Middle frontal gyrus (tissue), 1 donor: ENCODE results near the gene SPC25.
"Not testable (repeated sequence)": the region's sequence is repeated elsewhere in the genome, so short reads cannot be mapped to it uniquely, and the experiment has no call there.

ENCODE experiments used
- DNase-seq: peaks from one replicate; pipeline ENCODE4 v3.0.0-alpha.2; 2015; ENCODE audit warnings: low spot score; ENCODE audit errors: extremely low spot score

SPC25 gene, protein sequence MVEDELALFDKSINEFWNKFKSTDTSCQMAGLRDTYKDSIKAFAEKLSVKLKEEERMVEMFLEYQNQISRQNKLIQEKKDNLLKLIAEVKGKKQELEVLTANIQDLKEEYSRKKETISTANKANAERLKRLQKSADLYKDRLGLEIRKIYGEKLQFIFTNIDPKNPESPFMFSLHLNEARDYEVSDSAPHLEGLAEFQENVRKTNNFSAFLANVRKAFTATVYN

DNA sequence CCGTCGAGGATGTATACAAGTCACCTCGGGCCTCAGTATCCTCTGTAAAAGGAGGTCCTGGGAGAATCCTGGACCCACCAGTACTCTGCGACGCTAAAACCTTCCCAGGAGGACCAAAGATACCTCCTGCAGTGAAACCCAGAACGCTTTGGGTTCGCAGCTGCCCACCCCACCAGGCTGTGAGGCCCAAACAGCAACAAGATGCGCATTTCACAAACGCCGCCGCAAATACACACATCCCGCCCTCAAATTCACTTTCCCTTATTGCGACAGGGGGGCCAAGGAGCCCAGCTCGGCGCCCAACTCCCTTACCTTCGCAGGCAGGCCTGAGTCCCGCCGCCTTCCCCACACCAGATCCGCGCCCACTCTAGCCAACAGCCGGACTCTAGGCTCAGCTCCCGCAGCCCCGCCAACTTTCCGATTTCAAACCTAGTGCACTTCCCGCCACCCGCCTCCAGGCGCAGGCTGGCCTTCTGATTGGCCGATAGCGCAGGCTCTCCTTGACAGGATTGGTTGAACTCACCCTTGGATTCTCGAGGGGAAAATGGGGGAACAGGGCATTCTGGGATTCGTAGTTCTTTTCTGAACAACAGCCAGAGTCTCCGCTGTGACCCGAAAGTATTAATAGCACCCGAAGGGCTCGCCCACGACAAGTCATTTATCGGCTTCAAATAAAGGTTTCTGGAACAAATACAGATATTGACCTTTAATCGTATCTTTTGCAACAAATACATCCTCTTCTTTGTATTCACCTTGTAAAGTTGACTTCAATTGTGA is at the start of gene SPC25:
SPC25 (minus strand) TSS at position 425 of the 777 bp plus-strand sequence. CDS start 911 bp downstream, outside the sequence.
- DNase-seq: peak; percentile 72

DNA sequence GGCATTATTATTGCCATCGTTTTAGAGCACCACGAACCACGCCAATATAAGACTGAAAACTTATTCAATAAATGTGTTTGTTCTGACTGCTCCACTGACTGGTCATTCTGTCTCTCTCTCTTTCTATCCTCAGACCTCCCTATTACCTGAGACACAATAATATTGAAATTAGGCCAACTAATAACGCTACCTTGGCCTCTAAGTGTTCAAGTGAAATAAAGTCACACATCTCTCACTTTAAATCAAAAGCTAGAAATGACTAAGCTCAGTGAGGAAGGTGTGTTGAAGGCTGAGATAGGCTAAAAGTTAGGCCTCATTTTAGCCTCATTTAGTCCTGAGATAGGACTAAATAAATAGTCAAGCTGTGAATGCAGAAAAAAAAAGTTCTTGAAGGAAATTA is 49.7 kb upstream of the SPC25 start:
- no peak for DNase-seq

DNA sequence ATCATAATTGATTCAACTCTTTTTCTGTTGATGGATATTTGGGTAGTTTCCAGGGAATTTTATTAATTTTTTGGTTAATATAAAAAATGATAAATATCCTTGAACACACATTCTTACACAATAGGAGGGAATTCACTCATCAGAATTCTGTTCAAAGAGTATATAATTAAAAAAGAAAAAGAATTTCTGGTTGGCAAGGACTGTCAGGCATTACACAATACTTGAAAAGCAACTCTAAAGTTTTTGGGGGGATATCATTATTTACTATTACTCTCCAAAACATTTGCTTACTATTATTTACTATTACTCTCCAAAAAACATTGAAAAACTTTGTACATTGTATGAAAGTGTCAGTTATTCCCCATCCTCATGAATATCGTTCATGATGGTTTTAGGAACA is 48.8 kb upstream of the SPC25 start:
- DNase-seq: no peak

DNA sequence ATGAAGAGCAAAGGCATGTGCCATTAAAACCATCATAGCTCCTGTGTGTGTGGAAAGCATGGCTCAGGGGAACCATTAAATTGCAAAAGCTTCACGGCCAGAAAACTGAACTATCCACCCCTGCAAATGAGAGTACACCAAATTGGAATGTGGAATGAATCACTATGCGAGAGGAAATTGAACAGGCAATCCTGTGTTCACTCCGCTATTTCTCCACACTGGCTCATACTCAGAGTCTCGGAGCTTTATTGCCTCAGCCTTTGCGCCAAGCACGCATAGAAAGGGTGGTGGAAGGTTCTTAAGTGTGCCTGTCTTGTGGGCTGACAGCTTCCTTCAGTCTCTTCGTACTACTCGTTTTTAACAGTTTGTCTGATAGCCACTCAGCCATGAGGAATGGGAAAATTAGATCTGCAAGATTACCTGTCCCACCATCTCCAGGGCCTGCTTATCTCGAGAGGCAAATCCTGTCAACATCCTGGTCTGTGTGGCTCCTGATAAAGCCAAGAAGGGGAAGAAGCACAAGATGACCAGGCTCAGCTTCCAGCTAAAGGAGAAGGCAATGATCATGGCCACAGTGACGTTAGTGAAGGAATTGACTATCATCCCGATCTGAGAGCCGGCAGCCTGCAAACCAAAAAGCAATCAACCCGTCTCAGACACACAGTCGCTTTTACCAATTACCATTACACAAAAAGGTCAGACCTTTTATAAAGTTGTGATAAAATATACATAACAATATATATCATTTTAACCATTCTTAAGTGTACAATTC is 45.8 kb upstream of the SPC25 start:
- no peak for DNase-seq

DNA sequence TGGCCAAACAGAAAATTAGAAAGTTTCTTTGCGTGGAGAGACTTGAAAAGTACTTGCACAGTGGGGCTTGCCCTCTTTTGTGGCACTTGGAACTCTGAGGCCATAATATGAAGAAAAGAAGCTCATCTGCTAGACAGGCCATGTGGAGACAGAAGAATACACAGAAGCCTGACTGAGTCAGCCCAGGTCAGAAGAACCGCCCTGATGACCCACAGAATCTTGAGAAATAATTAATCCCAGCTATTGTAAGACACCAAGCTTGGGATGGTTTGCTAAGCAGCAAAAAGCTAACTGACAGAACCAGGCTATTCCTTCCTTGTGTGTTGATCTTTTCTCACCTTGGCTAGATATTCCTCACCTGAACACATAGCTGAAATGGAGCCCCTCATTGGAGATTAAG is 44.6 kb upstream of the SPC25 start:
- DNase-seq: no peak

DNA sequence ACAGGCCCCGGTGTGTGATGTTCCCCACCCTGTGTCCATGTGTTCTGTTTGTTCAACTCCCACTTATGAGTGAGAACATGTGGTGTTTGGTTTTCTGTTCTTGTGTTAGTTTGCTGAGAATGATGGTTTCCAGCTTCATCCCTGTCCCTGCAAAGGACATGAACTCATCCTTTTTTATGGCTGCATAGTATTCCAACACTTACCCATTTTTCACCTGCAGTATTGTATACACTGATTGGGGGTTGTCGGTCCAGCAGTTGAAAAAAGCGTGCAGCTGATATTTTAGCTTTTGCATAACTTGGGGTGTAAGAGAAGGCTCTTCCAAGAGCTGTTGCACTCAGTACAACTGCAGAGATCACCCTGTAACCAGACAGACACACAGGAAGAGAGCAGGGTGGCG is 41.9 kb upstream of the SPC25 start:
- not testable (repeated sequence) for DNase-seq

DNA sequence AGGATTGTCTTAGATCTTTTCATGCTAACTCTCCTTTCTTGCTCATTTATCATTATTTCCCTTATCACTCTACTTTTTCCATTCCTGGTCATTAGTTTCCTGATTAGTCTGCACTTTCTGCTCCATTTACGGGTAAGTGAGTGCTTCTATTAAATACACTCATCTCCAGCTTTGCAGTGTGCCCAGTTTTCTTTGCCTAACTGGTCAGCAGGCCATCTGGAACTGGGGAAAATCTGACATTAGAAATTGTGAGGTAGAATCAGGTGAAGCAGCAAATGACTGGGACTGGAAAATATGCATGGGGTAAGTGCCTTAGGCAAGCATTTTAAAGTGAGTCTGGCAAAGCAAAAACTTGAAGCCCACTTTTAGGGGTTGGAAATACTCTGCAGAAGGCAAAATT is 40.0 kb upstream of the SPC25 start:
- no peak for DNase-seq

DNA sequence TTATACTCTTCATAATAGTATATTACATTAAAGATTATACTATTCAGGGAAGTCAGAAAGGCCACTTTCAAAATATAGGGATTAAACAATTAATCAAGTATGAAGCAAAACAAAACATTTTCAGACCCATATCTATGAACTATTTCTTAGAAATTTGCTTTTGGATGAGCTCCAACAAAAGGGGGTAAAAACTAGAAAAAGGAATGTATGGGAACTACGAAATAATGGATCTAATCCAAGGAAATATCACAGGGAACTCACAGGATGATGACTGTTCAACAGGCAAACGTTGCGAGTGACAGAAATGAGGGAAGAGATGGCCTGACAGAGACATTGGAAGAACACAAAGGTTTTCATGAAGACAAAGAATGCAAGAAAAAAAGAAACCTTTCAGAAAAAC is 38.8 kb upstream of the SPC25 start:
- no peak for DNase-seq

DNA sequence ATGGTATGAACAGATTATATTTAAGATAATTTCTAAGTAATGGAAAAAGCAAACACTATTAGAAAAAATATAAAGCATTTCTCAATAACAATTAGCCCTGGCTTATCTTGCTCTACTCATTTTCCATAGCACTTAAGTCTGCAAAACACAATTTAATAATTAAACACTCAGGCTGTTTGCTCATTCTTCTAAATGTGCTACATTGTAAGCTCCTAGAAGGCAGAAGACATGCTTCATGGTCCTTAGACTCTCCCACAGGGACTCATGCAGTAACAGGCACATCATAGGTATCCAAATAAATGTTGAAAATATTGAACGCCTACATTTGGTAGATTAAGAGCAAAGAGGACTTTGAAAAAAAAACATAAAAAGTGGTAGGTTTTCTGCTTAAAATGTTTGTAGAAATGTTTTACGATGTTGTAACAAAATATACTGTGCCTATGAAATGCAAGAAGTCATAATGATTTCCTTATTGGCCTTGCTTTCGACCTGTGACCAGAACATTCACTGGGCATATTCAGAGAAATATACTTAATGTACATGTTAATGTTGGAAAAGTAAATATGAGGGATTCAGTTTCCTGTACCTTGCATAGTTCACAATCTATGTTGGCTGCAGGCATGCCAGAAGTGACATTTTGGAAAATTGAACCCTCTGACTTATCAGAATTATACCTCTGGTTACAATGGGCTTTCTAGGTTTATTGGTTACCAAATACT is 38.0 kb upstream of the SPC25 start:
- no peak for DNase-seq

DNA sequence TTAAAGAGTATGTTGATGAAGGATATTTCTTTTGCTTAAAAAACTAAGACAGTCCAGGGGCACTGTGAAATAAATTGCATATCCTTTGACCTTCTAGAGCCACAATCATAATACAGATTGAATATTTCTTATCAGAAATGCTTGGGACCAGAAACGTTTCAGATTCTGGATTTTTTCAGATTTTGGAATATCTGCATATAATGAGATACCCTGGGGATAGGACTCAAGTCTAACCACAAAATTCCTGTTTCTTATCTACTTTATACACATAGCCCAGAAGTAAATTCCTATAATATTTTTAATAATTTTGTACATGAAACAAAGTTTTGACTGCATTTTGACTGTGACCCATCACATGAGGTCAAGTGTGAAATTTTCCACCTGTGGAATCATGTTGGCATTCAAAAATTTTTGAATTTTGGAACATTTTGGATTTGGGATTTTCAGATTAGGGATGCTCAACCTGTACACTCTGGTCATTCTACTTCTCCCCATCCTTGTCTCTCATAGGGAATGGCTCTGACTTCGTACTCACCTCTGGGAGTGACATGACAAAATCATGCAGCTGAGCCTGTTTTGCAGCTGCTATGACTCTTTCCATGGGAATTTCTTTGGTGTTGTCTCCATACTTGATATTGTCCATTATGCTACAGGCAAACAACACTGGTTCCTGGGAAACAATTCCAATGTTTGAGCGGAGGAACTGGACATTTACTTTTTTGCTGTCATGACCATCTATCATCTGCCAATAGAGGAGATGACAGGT is 36.6 kb upstream of the SPC25 start:
- DNase-seq: no peak

DNA sequence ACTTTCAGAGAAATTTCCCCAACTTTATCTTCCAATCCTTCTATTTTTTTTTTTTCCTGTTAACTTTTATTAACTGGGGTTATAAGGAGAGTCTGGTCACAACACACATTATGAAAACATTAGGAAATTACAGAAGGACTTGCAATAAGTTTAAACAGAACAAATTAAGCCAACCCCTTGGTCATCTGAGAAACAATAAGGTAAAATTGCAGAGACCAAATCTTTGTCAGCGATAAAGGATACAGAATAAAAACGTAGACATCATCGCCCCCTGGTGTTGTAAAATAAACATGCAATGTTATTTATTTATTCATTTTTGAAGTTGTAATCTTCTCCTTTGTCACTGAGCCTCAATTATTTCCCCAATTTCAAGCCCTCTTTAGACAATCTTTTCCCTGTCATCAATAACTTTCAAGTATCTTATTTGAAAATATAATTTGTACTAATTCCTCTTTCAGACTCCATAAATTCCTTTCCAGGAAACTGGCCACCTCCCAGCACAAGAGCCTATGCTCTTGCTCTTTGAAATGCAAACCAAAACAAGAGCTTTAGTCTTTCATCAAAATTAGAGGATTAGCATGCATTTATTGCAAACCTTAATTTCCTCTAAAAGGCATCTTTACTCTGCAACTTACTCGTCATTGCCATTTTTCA is 30.4 kb upstream of the SPC25 start:
- DNase-seq: no peak

DNA sequence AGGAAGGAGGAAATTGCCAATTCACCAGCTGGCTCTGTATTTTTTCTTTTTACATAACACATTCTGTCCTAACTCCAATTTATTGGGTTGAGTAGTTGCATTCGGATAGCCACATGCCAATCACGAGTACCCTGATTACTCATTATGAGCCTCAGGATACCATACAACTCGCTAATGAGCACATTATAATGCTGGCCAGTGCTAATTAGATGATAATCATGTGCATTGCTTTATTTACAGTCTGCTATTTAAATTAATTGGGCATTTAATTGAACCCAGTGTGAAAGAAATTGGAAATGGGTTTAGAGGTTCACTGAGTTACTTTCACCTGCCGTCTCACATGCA is 26.1 kb upstream of the SPC25 start:
- no peak for DNase-seq

DNA sequence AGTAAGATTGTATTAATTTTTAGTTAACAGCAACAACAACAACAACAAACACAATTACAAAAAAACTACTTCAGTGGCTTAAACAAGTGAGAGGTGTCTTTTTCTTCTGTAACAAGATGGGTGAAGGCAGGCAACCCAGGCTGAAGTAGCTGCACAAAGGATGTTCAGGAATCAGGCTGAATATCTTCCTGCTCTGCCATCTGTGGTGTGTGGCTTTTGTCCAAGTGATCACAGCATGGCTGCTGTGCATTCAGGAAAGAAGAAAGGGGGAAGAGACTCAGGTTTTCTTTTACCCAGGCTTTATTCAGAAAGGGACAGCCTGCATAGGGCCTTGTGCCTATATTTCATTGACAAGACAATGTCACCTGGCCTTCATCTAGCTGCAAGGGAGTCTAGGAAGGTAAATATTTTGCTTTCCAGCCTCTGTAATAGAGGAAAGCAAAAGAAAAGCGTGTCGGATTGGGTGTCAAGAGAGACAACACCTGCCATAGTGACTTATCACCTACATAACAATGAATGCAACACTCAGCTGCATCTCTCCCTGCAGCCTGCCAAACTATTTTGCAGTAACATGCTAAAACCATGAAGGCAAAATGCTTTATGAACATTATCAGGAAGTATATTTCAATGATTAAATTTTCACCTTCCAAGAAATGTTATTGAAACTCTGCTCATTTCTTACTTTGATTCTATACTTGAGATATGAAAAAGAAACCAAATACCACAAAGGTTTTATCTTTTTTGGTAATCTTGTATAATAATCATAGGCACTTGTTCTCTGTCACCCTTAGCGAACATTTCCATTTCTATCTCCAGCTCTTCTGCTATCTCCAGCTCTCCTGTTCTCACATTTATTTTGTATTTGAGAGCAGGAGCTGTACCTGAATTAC is 25.5 kb upstream of the SPC25 start:
- DNase-seq: no peak

DNA sequence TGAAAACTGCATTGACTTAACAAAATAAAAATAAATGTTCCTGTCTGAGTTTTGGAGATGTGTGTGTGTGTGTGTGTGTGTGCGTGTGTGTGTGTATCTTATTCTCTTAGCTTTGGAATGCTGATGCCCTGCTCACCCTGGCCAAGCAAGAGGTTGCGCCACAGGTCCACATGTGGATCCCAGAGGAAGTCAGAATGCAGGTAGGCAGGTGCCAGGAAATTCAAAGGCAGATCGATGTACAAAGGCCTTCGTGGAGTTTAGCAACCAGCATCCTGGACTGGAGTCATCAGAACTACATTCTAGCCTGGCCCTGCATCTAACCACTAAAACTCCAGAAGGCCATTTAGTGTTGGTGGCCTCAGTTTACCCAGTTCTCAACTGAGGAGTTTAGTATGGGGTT is 23.3 kb upstream of the SPC25 start:
- no peak for DNase-seq

DNA sequence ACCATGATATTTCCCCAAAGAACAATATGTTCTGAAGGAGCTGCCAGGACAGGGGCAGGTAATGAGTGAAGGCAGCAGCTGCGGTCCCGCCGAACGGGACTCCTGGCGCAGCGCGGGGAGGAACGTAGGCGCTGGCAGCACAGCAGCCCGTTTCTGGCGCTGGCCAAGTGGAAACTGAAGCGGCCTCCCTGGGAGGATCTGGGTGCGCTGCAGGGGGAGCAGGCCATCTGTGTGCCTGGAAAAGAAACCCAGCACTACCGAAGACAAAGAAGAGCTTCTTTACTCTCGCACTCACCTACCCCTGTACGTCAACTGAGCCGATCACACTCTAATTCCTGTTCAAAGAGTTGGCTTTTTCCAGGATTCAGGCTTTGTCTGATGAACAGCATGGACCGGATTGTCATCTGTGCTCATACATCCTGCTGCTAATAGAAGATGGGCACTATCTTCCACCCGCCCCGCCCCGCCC is 22.7 kb upstream of the SPC25 start:
- DNase-seq: peak; percentile 26

DNA sequence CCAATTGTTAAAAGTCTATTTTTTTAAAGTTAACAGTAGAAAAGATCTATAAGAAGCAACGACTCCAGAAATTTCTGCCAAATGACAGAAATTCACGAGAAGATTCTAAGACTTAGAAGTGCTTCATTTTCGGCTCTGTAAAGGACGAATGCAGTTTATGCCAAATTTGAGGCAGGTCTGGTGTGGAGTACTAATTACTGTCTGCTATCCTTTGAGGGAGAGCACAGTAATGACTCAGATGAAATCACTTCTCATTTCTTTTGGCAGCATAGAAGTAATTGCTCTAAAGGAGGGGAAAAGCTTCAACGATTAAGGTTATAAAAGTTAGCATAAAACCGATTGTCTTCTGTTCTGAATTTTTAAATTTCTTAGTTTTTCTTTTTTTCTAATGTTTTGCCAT is 22.2 kb upstream of the SPC25 start:
- peak; percentile 22 for DNase-seq

DNA sequence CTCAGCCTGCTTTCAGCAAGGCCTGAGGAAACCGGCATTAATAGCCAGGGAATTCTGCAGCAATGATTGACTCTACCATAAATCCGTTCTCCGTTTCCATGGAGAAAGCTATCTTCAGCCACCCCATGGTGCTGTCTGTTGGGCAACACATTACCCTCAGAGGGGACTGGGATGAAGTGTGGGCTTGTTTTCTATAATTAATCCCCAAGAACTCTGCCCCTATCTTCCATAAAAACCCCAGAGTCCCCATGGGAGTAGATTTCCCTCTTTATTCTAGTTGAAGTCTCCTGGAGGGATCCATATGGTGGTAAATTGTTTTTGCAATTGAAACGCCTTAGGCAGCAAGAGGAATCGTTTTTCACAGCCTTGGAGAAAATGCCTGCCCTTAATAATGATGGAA is 20.1 kb upstream of the SPC25 start:
- no peak for DNase-seq

DNA sequence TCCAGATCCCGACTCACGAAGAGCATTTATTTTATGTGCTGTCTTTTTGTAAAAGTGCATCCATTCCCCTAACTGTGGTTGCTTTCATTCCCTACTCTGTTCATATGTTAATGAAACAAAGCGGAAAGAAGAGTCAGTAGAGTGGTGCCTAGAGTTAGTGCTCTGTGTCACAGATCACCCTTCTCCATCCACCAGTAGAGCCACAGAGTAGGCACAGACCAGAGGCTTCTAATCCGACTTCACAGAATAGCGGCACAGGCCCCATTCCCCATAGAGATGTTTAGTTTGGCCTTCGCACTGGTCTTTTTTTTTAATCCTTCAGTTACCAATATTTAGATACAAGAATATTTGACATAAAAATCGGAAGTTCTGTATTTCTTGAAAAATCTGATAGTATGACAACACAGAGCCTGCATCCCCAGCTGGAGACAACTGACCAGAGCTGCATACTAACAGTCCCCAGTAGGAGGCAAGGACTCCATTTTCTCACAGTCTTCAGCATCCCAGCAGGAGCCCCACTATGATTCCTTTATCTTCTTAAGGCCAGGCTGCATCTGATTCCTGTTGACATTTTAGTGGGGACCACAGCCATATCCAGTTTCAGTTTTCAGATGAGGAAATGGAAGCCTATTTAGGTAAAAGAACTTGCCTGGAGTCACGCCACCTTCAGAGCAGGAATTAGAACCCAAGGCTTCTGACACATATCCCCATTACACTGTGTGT is 17.9 kb upstream of the SPC25 start:
- no peak for DNase-seq

DNA sequence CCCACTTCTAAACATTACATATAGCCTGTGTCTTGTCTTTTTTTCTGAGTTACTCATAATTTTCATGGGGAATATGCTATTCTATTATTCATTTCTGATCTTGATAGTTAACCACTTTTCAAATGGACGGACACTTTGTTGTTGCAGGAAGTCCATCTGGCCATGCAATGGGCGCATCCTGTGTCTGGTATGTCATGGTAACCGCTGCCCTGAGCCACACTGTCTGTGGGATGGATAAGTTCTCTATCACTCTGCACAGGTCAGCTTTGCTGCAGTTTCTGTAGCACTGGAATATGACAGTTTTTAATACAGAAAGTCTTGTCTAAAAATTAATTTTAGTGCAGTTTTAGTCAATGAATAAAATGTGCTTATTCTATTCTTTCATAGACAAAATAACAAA is 14.1 kb upstream of the SPC25 start:
- DNase-seq: no peak
